ENCODE results near the gene TRIM7. TPM values are rescaled to one million over a fixed set of nuclear protein-coding genes. Genes with fewer than 3 reads are reported as not detected.

The TRIM7 gene
- total and polyA plus RNA-seq, 9 of the 15 experiments (the other 6 are each of a cell fraction or from before 2014, with no cell fraction given), result 2.6 to 14.9 (median 8.9) TPM

DNA sequence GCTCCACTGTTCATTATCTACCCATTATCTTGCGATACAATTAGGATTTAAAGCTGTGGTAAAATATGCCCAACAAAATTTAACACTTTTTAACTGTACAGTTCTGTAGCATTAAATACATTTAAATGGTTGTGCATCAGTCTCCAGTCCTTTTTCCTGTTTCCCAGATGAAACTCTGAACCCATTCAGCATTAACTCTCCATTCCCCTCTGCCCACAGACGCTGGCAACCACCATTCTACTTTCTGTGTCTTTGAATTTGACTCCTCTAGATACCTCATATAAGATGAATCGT is 2.9 kb upstream of the TRIM7 start:
- H3K27me3 ChIP-seq (ENCODE audit: control insufficient read depth in 2 of 2, insufficient read depth in 2 of 2, low read length in 2 of 2), result no peaks in the 10 kb centered on the region
- ChIA-PET CTCF (ENCODE audit: low intra/inter-chr PET ratio) (no interaction called here), POLR2A (interaction anchor here (0.6 to 2.4 kb wide), 16 partner anchors 9 to 169 kb away, joined by 3 to 18 read pairs (median 4); partner anchors contain the start of gene TRIM52)
- intact Hi-C loops (cut with micrococcal nuclease) (loop anchor here (1.0 to 2.0 kb wide), 3 partner anchors 10 to 17 kb away; partner anchors contain the start of gene TRIM41), in situ Hi-C loops (cut with MboI) (no loop called here)
- DNase-seq (ENCODE audit: extremely low read depth in 1 of 4, low spot score in 3 of 4) (no peak), ATAC-seq (no peak), FAIRE-seq (peak; percentile 29)
- no peak overlapping the region for H2AFZ ChIP-seq (ENCODE audit: low read depth, low read length)
- H3K4me2 ChIP-seq (ENCODE audit: insufficient read depth, low read length), result peak overlapping the region; percentile 93; the same call in 1 of the 2 replicates
- H4K20me1 ChIP-seq (replicated peaks; ENCODE audit: control insufficient read depth, insufficient read depth, low read length), result no peaks in the 10 kb centered on the region
- H3K9ac ChIP-seq (ENCODE audit: insufficient read depth in 1 of 2, low read depth in 2 of 2, low read length in 2 of 2), result no peak overlapping the region
- H3K4me1 ChIP-seq (replicated peaks in 1 of 2; ENCODE audit: control insufficient read depth in 2 of 2, insufficient read depth in 2 of 2, low read length in 2 of 2), result peaks cover 27 to 31% of the 10 kb centered on the region in 2 experiments; a peak in 4 of 5 replicates
- no peaks in the 10 kb centered on the region for H3K9me1 ChIP-seq (ENCODE audit: control insufficient read depth, insufficient read depth, low read length)
- H3K9me3 ChIP-seq (replicated peaks; ENCODE audit: control insufficient read depth, insufficient read depth, low read depth, low read length), result no peaks in the 10 kb centered on the region
- H3K27ac ChIP-seq (ENCODE audit: extremely low read depth, low read depth, low read length), result peak overlapping the region; percentile 9; the same call in 1 of the 3 replicates
- 4% methylated on average over 3 of the region's 3 CpGs for WGBS (ENCODE audit: insufficient coverage, low coverage, missing lambda C conversion rate)
- no peaks in the 10 kb centered on the region for H3K79me2 ChIP-seq (ENCODE audit: control insufficient read depth, insufficient read depth, low read length)
- BruUV-seq (replicated peaks), result no TSS peak
- no peaks in the 10 kb centered on the region for H3K36me3 ChIP-seq (ENCODE audit: control insufficient read depth, insufficient read depth, low read length)
- 0 out of 2 replicates have a peak overlapping the region, but pooled peaks have one; percentile 1 for H3K4me3 ChIP-seq
- TF ChIP-seq TFAM (CRISPR knock-in tag; conservative IDR thresholded peaks at IDR 0.05) (no peak), KHSRP (IDR thresholded peaks at IDR 0.05) (0 out of 2 replicates have a peak, but pooled peaks have one; percentile 35), OTX1 (CRISPR knock-in tag; IDR thresholded peaks at IDR 0.05) (peak; percentile 45; the same call in 1 of the 2 replicates), NCOA4 (IDR thresholded peaks at IDR 0.05; ENCODE audit: partially characterized antibody) (no peak), ZNF274 (IDR thresholded peaks at IDR 0.05; ENCODE audit: borderline replicate concordance, low read depth, low read length) (0 out of 2 replicates have a peak, but pooled peaks have one; percentile 29), PRPF4 (IDR thresholded peaks at IDR 0.05; ENCODE audit: insufficient read depth, low read depth, low read length, poor library complexity, severe bottlenecking) (no peak), BRD9 (IDR thresholded peaks at IDR 0.05; ENCODE audit: low read depth, partially characterized antibody) (peak; percentile 7), SMAD3 (CRISPR knock-in tag; conservative IDR thresholded peaks at IDR 0.05) (0 out of 2 replicates have a peak, but pooled peaks have one; percentile 1), ADNP (tag; IDR thresholded peaks at IDR 0.05) (peak; percentile 88), E2F8 (IDR thresholded peaks at IDR 0.05; ENCODE audit: low read depth, partially characterized antibody) (peak; percentile 18), ZFP36 (IDR thresholded peaks at IDR 0.05; ENCODE audit: low read depth, low read length, partially characterized antibody) (peak; percentile 1), SMARCA5 (IDR thresholded peaks at IDR 0.05) (0 out of 2 replicates have a peak, but pooled peaks have one; percentile 16), ELF1 (tag; IDR thresholded peaks at IDR 0.05) (peak; percentile 11; the same call in 1 of the 2 replicates), ZFPM2 (CRISPR knock-in tag; IDR thresholded peaks at IDR 0.05) (0 out of 2 replicates have a peak, but pooled peaks have one; percentile 54)
- TF ChIP-seq, protein P1, sequence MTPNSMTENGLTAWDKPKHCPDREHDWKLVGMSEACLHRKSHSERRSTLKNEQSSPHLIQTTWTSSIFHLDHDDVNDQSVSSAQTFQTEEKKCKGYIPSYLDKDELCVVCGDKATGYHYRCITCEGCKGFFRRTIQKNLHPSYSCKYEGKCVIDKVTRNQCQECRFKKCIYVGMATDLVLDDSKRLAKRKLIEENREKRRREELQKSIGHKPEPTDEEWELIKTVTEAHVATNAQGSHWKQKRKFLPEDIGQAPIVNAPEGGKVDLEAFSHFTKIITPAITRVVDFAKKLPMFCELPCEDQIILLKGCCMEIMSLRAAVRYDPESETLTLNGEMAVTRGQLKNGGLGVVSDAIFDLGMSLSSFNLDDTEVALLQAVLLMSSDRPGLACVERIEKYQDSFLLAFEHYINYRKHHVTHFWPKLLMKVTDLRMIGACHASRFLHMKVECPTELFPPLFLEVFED (CRISPR knock-in tag; conservative IDR thresholded peaks at IDR 0.05), result peak; percentile 59; the same call in 1 of the 2 replicates
- TF ChIP-seq, protein P2, sequence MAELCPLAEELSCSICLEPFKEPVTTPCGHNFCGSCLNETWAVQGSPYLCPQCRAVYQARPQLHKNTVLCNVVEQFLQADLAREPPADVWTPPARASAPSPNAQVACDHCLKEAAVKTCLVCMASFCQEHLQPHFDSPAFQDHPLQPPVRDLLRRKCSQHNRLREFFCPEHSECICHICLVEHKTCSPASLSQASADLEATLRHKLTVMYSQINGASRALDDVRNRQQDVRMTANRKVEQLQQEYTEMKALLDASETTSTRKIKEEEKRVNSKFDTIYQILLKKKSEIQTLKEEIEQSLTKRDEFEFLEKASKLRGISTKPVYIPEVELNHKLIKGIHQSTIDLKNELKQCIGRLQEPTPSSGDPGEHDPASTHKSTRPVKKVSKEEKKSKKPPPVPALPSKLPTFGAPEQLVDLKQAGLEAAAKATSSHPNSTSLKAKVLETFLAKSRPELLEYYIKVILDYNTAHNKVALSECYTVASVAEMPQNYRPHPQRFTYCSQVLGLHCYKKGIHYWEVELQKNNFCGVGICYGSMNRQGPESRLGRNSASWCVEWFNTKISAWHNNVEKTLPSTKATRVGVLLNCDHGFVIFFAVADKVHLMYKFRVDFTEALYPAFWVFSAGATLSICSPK (IDR thresholded peaks at IDR 0.05; ENCODE audit: borderline replicate concordance), result 0 out of 2 replicates have a peak, but pooled peaks have one; percentile 24
- TF ChIP-seq, protein P3, sequence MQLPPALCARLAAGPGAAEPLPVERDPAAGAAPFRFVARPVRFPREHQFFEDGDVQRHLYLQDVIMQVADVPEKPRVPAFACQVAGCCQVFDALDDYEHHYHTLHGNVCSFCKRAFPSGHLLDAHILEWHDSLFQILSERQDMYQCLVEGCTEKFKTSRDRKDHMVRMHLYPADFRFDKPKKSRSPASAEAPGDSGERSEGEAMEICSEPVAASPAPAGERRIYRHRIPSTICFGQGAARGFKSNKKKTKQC (CRISPR knock-in tag; IDR thresholded peaks at IDR 0.05), result no peak
